Measurements from ENCODE around the gene SERTAD4. TPM values are rescaled to one million over a fixed set of nuclear protein-coding genes. Genes with fewer than 3 reads are reported as not detected.

SERTAD4 gene
- total RNA-seq, 1 donor from 2014 or later = 47.2 TPM

- Mint-ChIP-seq H3K27me3 (ENCODE audit: unreplicated experiment) (no peaks in the 10 kb centered on the region), H3K4me3 (ENCODE audit: unreplicated experiment) (no peak overlapping the region), H3K4me1 (ENCODE audit: unreplicated experiment) (peaks cover 62% of the 10 kb centered on the region), H3K9me3 (ENCODE audit: unreplicated experiment) (no peaks in the 10 kb centered on the region), H3K27ac (ENCODE audit: unreplicated experiment) (peak overlapping the region; percentile 8), H3K36me3 (ENCODE audit: unreplicated experiment) (no peaks in the 10 kb centered on the region)
- no peak for TF ChIP-seq CTCF (IDR thresholded peaks at IDR 0.05)
- no peak for DNase-seq (ENCODE audit: extremely low spot score, unreplicated experiment)
Measured at GRCh38 chr1:210254298-210254697, 21.7 kb downstream of the SERTAD4 start.

- H3K27ac Mint-ChIP-seq (ENCODE audit: unreplicated experiment) = no peak overlapping the region
- no peaks in the 10 kb centered on the region for H3K36me3 Mint-ChIP-seq (ENCODE audit: unreplicated experiment)
- no peaks in the 10 kb centered on the region for H3K27me3 Mint-ChIP-seq (ENCODE audit: unreplicated experiment)
- H3K4me1 Mint-ChIP-seq (ENCODE audit: unreplicated experiment) = peaks cover 51% of the 10 kb centered on the region
- no peaks in the 10 kb centered on the region for H3K9me3 Mint-ChIP-seq (ENCODE audit: unreplicated experiment)
- no peak for TF ChIP-seq CTCF (IDR thresholded peaks at IDR 0.05)
- H3K4me3 Mint-ChIP-seq (ENCODE audit: unreplicated experiment) = no peak overlapping the region
- DNase-seq (ENCODE audit: extremely low spot score, unreplicated experiment) = no peak
Measured at GRCh38 chr1:210257698-210258529, 25.3 kb downstream of the SERTAD4 start.

GRCh38 chr1:210259561-210259960 is 27.0 kb downstream of the SERTAD4 start:
- Mint-ChIP-seq H3K27ac (ENCODE audit: unreplicated experiment) (peak overlapping the region; percentile 32), H3K4me3 (ENCODE audit: unreplicated experiment) (no peak overlapping the region), H3K9me3 (ENCODE audit: unreplicated experiment) (no peaks in the 10 kb centered on the region), H3K27me3 (ENCODE audit: unreplicated experiment) (no peaks in the 10 kb centered on the region), H3K4me1 (ENCODE audit: unreplicated experiment) (peaks cover 39% of the 10 kb centered on the region), H3K36me3 (ENCODE audit: unreplicated experiment) (no peaks in the 10 kb centered on the region)
- TF ChIP-seq CTCF (IDR thresholded peaks at IDR 0.05) = no peak
- DNase-seq (ENCODE audit: extremely low spot score, unreplicated experiment) = no peak

- H3K27ac Mint-ChIP-seq (ENCODE audit: unreplicated experiment) = no peak overlapping the region
- H3K27me3 Mint-ChIP-seq (ENCODE audit: unreplicated experiment) = no peaks in the 10 kb centered on the region
Measured at GRCh38 chr1:210260096-210260495, 27.5 kb downstream of the SERTAD4 start.

More at GRCh38 chr1:210260096-210260495, 27.5 kb downstream of the SERTAD4 start:
- no peaks in the 10 kb centered on the region for H3K36me3 Mint-ChIP-seq (ENCODE audit: unreplicated experiment)
- H3K9me3 Mint-ChIP-seq (ENCODE audit: unreplicated experiment) = no peaks in the 10 kb centered on the region
- TF ChIP-seq CTCF (IDR thresholded peaks at IDR 0.05) = no peak
- DNase-seq (ENCODE audit: extremely low spot score, unreplicated experiment) = no peak
- no peak overlapping the region for H3K4me3 Mint-ChIP-seq (ENCODE audit: unreplicated experiment)
- H3K4me1 Mint-ChIP-seq (ENCODE audit: unreplicated experiment) = peaks cover 38% of the 10 kb centered on the region

Measured in osteocyte (in vitro differentiated cells).